ENCODE measurements around the gene SPPL2C.

SPPL2C gene, protein sequence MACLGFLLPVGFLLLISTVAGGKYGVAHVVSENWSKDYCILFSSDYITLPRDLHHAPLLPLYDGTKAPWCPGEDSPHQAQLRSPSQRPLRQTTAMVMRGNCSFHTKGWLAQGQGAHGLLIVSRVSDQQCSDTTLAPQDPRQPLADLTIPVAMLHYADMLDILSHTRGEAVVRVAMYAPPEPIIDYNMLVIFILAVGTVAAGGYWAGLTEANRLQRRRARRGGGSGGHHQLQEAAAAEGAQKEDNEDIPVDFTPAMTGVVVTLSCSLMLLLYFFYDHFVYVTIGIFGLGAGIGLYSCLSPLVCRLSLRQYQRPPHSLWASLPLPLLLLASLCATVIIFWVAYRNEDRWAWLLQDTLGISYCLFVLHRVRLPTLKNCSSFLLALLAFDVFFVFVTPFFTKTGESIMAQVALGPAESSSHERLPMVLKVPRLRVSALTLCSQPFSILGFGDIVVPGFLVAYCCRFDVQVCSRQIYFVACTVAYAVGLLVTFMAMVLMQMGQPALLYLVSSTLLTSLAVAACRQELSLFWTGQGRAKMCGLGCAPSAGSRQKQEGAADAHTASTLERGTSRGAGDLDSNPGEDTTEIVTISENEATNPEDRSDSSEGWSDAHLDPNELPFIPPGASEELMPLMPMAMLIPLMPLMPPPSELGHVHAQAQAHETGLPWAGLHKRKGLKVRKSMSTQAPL

GRCh38 chr17:45844695-45845375 is at the start of gene SPPL2C:
TSS of gene SPPL2C (plus strand) at chr17:45844881. CDS start at chr17:45844907, 26 bp downstream.
- no peak for DNase-seq

- no peak for DNase-seq
Observed at GRCh38 chr17:45800816-45801215, 43.9 kb upstream of the SPPL2C start.

DNA sequence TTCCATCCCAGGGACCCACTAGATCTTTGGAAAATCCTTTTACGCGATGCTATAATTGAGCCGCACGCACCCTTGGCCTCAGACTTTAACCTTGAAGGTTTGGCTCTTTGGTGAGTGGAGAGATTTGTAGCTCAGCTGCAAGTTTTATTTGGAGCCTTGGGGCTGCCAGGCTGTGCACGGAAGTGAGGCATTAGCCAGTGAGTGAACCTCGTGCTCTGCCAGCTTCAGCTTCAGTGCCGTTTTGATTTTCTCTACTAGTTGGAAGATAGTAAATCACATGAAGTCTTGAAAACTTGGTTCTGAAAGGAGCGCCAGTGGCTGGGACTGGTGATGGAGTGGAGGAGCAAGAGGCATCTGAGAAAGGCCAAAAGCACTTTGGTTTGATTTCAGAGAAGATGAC is 43.3 kb upstream of the SPPL2C start:
- DNase-seq, result no peak

- no peak for DNase-seq
Observed at GRCh38 chr17:45808845-45809244, 35.8 kb upstream of the SPPL2C start.

GRCh38 chr17:45809499-45809898 is 35.2 kb upstream of the SPPL2C start:
- no peak for DNase-seq

DNA sequence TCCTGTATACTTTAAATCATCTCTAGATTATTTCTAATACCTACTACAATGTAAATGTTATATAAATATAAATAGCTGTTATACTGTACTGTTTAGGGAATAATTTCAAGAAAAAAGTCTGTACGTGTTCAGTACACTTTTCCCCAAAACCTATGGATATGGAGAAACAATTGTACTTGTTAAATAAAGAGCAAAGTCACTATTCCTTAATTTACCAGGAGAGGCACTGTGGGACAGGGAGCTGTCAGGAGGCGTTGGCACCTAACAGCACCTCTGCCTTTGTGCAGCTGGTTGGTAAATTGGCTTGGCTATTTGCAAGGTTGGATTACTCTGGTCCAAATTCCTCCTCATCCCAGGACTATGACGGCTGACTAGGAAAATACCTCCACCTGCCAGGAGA is 32.6 kb upstream of the SPPL2C start:
- DNase-seq, result no peak

DNA sequence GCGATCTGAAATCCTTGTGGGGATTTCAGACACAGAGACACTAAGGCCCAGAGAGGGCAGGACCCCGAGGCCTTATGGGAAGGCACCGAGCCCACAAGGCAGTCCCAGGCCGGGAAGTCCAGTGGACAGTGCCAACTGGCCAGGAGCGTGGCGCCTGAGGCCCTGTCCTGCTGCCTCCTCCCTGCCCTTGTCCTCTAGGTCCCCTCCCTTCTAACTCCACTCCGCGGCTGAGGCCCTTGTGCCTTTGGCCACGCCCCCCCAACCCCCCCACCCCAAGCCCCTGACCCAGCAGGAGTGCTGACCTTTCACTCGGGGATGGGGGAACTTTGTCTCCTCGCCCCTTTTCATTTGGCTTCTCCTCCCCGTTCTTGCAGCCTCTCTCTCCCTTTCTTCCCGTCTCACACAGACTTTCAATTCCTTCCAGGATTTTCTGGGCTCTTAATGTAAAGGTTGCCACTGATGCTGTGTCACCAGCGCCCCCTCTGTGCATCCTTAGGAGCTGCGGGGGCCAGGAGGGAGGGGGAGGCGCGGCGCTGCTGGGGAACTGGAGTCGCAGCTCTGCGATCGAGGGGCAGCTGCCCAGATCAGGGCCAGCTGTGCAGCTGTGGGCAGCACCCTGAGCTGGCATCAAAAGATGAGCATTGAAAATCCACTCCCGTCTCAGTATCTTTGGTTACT is 31.5 kb upstream of the SPPL2C start:
- DNase-seq, result no peak

DNA sequence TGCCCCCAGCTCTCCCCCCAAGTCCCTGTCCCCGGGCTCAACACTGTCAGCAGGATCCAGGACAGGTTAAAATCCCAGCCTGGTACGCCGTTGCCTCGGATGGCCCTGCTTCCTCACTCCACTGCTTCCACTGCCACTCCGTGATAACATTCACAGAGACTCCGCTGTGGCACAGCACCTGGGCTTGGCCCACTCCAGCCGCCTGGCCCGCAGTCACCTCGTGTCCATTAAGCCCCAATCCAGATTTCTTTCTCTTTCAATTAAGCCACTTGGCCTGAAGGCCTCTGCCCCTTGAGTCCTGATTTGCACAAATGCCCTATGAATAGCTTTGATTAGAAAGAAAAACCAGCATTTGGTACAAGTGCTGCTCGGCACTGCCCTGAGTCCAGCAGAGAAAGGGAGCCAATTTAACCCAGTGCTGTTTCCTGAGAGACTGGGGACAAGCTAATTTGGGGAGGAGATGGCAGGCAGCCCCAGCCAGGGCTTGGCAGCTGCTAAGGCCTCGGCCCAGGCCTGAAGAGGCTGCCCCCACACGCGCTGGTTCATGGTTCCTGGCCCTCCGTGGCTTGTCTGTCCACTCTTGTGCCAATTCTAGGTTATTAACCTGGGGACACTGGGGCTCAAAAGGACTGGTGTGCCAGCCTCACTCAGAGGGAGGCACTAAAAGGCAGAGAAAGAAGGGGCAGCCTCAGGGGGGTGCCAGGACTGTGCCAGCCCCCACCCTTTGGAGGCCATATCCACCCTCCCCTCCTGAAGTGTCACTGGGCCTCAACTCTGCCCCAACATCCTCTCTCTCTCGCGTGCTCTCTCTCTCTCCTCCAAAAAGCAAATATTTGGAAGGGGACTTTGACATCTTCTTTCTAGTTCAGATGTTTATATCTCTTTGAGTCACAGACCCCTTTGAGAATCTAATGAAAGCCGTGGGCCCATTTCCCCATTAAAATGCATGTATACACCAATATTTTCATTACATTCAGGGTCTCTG is 29.8 kb upstream of the SPPL2C start:
- DNase-seq, result no peak

DNA sequence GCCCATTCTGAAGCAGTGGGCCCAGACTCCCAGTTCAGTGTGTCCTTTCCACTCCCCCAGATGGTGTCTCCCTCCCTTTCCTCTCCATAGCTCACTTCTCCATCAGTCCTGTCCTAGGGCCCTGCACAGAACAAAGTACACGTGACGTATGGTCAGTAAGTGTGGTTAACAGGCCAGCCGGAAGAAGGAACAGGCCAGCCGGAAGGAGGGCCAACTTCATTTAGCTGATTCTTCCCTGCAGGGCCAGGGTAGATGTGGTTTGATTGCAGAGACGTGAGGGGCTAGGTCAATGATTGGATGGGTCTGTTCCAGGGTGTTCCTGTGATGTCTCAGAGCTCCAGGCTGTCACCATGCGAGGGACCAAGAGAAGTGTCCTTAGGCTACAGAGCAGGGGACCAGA is 28.9 kb upstream of the SPPL2C start:
- no peak for DNase-seq

DNA sequence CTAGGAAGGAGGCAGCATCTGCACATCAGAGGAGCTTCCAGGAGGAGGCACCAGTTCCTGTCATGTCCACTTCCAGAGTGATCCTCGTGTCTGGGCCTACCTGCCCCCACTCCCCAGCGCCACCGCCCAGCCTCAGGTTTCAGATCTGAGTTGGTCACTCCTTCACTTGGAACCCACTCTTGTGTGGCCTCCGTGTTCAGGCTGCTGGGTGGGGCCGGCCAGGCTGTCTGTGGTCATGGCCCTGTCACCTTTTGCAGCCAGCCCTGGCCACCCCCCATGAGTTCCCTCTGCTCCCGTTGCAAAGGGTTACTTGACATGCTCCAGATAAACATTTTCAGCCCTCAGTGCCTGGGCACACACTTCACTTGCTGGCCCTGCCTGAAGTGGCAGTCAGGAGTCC is 26.6 kb upstream of the SPPL2C start:
- no peak for DNase-seq

DNA sequence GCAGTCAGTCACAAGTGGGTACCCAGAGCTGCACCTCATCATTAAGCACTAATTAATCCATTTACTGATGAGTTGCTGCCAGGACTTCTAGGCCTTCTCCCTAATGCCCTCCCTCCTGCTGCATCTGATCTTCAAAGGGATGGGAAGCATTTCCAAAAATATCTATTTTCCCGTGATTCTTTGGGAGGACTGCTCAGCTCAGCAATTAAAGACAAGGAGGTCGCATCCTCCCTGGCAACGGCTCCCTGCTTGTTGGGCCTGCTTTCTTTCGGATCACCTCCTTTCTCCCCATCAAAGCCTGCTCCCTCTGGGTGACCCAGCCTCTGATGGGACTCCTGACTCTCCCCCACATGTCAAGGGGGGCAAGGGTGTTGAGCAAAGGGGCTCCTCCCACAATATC is 26.0 kb upstream of the SPPL2C start:
- DNase-seq, result no peak

GRCh38 chr17:45819632-45820031 is 25.0 kb upstream of the SPPL2C start:
- no peak for DNase-seq

DNA sequence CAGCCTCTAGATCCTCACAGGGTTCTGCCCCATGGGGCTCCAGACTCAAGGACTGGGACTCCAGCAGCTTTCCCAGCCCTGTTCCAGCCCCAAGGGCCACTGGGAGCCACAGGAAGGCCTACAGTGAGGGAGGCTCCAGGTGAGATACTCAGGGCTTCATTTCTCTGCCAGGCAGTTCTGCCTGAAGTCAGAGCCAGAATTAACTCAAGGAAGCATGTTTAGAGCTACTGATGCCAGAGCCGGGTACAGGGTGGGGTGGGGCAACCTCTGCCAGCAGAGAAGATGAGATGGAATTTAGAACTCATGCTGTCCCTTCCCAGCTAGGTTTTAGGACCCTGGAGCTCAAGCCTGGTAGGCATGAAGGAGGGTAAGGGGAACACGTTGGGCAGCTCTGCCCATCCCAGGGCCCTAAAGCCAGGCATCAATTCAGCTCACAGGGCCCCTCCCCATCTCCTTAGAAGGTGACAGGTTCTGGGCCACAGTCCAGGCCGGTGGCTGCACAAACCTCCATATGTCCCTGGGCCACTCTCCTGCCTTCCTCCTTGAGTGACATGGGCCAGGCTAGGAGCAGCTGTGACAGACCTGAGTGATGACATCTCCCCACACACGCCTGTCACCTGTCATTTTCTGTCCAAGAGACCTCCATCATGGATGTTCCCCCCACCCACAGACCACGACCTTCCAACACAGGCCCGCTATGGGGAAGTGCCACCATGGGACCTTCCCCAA is 24.5 kb upstream of the SPPL2C start:
- no peak for DNase-seq

DNA sequence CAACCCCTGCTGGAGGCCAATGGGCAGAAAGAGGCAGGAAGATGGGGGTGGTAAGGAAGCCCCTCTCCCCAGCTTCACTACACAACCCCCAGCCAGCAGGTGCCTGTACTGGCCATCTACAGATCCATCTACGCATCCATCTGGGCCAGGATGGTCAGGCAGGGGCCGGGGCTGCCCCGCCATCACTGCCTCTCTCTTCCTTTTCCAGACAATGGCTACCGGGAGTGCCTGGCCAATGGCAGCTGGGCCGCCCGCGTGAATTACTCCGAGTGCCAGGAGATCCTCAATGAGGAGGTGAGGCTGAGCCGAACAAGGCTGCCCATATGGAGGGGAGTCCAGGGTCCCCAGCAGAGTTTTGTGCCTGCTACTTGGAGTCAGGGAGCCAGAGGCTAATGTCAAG is 23.5 kb upstream of the SPPL2C start:
- DNase-seq, result no peak

- no peak for DNase-seq
Observed at GRCh38 chr17:45823598-45823997, 21.1 kb upstream of the SPPL2C start.

DNA sequence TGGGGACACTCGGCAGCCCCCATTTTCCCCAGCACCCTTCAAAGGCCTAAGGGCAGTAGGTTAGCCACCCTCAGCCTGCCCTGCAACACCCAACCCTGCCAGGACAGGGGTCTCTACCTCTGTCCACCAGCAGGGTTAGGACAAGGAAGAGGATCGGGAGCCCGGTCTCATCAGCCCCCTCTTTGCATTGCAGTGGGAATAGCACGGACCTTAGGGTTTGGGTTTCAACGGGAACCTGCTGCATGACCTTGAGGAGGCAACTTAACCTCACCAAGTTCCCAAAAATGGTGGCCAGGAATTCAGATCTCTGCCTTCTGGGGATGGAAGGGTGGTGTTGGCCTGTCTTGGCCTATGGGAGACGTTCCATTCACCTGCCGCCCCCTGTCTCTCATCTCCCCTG is 20.2 kb upstream of the SPPL2C start:
- no peak for DNase-seq

DNA sequence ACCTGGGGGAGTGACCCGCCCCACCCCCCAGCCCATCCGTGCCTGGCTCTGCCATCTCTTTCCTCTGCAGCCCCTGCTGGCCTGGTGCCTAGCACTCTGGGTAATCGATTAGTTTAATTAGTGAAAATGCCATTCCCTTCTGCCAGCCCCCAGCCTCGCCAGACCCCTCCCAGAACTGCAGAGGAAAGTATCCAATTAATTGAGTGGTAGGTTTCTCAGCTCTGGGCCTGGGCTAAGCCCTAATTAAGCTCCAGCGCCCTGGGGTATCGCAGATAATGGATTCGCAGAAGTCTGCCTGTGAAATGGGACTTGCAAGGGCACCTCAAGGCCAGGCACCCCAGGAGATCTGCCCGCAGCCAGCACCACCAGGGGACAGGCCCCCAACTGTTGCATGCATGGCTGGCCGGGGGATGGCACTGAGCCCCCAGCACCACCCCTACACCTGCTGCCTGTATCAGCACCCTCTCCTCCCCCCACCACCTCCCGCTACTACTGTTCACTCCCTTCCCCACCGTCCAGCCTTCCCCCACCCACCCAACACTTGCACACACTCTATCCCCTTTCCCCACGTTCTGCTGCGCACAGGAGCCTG is 19.7 kb upstream of the SPPL2C start:
- DNase-seq, result no peak

- DNase-seq, result no peak
Observed at GRCh38 chr17:45825792-45826191, 18.9 kb upstream of the SPPL2C start.

DNA sequence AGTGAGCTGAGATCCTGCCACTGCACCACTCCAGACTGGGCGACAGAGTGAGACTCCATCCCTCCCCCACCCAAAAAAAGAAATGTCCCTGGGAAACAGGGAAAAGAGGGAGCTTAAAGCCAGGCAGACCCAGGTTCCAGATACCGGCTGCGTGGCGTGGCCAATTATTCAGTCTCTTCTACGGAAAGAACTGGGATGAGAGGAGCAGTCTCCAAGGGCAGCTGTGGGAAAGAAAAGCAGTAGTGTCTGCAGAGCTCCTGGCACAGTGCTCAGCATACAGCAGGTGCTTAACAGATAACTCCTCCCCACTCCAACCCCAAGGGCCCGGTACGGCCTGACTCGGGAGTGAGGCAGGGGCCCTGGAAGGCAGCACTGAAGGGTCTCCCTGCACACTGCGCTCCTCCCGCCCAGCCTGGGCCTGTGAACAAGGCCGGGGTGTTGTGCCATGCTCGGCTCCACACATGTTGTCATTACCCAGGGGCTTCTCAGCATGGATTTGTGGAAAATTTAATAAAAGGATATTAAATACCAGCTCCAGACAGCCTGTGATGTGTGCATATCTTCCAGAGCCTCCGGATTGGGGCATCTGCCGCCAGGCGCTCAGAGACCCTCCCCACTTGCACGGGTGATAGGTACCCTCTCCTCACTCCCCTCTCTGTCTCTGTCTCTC is 17.6 kb upstream of the SPPL2C start:
- DNase-seq, result no peak

GRCh38 chr17:45828171-45828570 is 16.5 kb upstream of the SPPL2C start:
- no peak for DNase-seq

Measured in amniotic stem cell (primary cell).